ENCODE results near the gene EYA2.

DNA sequence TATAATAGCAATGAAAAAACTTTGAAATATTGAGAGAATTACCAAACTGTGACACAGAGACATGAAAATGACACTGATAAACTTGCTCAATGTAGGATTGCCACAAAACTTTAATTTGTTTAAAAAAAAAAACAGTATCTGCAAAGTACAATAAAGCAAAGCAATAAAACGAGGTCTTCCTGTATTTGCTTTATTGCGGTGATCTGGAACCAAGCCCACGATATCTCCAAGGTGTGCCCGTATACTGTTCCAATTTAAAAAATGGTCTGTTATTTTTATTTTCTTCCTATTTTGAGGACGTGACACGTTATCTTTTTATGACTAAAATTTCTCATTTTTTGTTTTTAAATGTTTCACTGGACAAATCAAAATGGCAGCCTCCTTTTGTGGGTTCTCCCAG, 25.5 kb downstream of the EYA2 start:
- TF ChIP-seq, protein P1, sequence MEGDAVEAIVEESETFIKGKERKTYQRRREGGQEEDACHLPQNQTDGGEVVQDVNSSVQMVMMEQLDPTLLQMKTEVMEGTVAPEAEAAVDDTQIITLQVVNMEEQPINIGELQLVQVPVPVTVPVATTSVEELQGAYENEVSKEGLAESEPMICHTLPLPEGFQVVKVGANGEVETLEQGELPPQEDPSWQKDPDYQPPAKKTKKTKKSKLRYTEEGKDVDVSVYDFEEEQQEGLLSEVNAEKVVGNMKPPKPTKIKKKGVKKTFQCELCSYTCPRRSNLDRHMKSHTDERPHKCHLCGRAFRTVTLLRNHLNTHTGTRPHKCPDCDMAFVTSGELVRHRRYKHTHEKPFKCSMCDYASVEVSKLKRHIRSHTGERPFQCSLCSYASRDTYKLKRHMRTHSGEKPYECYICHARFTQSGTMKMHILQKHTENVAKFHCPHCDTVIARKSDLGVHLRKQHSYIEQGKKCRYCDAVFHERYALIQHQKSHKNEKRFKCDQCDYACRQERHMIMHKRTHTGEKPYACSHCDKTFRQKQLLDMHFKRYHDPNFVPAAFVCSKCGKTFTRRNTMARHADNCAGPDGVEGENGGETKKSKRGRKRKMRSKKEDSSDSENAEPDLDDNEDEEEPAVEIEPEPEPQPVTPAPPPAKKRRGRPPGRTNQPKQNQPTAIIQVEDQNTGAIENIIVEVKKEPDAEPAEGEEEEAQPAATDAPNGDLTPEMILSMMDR (conservative IDR thresholded peaks at IDR 0.05; ENCODE audit: low read depth, low read length), result no peak
- no peak for TF ChIP-seq EZH2 (IDR thresholded peaks at IDR 0.05; ENCODE audit: borderline replicate concordance, low read depth, low read length, poor library complexity, severe bottlenecking)

Measured in A673 (cell line).